ENCODE measurements around the gene MCUB. TPM values are rescaled to one million over a fixed set of nuclear protein-coding genes. Genes with fewer than 3 reads are reported as not detected.

Gene MCUB
- total RNA-seq, 1 donor from 2014 or later: 105 TPM

DNA sequence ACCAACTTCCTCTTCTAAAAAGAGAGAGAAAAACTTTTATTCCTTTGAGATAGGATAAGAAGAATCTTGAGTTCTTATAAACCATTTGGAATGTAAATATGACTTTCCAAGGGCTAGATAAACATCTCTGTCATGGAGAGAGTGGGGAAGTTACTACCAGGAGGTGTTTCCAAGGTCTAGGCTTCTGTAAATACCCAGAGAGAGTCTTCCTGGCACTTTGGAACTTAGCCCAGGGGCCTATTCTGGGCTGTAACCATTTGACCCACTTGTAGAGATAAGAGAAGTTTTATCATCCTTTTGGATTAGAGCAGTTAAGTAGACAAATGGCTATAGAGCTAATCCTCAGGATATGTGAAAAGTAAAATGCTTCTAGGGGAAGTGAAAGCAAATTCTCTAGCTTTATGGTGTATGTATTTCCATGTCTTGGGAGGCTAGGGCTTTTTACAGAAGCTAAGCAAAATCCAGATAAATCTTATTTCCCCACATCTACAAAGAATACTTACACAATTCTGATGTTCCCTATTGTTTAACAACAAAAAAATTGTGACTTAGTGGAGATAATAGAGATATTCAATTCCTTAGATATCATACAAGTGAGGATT lies 51.1 kb downstream of the MCUB start:
- no peak for DNase-seq (ENCODE audit: low read depth)
- TF ChIP-seq, protein P1, sequence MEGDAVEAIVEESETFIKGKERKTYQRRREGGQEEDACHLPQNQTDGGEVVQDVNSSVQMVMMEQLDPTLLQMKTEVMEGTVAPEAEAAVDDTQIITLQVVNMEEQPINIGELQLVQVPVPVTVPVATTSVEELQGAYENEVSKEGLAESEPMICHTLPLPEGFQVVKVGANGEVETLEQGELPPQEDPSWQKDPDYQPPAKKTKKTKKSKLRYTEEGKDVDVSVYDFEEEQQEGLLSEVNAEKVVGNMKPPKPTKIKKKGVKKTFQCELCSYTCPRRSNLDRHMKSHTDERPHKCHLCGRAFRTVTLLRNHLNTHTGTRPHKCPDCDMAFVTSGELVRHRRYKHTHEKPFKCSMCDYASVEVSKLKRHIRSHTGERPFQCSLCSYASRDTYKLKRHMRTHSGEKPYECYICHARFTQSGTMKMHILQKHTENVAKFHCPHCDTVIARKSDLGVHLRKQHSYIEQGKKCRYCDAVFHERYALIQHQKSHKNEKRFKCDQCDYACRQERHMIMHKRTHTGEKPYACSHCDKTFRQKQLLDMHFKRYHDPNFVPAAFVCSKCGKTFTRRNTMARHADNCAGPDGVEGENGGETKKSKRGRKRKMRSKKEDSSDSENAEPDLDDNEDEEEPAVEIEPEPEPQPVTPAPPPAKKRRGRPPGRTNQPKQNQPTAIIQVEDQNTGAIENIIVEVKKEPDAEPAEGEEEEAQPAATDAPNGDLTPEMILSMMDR (conservative IDR thresholded peaks at IDR 0.05; ENCODE audit: low read depth, low read length): no peak

DNA sequence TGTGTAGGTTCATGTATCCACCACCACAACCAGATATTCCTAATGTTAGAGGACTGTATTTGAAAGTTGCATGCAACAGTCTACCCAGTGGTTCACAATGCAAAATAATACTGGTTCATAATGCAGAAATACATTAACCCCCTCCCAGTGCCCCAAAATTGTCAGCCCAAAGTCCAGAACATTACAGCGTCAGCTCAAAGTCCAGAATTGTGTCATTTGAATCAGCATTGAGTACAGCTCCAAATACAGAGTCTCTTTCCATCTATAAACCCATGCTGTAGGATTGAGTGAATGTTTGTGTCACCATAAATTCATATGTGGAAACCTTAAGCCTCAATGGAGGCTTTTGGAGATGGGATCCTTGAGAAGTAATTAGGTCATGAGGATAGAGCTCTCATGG lies 54.0 kb downstream of the MCUB start:
- TF ChIP-seq, protein P1 (conservative IDR thresholded peaks at IDR 0.05; ENCODE audit: low read depth, low read length): no peak
- no peak overlapping the region for H3K4me3 ChIP-seq (ENCODE audit: low read depth, low read length)
- no peak for DNase-seq (ENCODE audit: low read depth)

More for the DNA sequence above, 51.1 kb downstream of the MCUB start:
- H3K4me3 ChIP-seq (ENCODE audit: low read depth, low read length): no peak overlapping the region

DNA sequence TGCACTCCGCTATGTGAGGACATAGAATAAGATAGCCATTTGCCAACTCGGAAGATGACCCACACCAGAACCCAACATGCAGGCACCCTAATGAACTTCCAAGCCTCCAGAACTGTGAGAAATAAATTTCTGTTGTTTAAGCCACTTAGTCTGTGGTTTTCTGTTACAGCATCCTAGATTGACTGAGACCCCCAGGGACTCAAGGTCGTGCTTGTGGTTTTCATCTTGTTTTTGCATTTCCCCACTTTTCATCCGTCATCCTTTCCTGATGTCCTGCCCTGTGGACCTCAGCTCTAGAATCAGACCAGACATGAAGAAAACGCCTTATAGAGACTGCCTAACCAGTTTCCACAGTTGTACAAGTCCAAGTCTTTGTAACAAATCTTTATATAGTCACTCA lies 54.4 kb downstream of the MCUB start:
- no peak for DNase-seq (ENCODE audit: low read depth)
- TF ChIP-seq, protein P1 (conservative IDR thresholded peaks at IDR 0.05; ENCODE audit: low read depth, low read length): no peak
- no peak overlapping the region for H3K4me3 ChIP-seq (ENCODE audit: low read depth, low read length)

DNA sequence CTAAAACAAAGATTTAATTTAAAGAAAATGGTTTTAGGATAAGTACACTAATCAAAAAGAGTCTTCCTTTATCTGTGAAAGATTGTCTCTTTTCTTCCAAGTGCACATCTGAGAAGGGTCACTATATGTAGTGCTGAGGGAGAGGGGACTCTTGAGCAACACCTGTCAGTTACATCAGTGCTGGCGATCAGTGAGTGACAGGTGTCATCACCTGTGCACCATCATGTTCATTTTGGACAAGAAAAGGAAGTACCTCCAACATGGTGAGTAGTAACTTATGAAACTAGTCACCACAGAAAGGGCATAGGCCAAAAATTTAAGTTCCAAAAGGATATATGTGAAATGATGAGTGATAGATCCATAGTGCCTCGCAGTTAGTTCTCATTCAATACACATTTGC lies 55.7 kb downstream of the MCUB start:
- no peak overlapping the region for H3K4me3 ChIP-seq (ENCODE audit: low read depth, low read length)
- DNase-seq (ENCODE audit: low read depth): no peak
- TF ChIP-seq, protein P1 (conservative IDR thresholded peaks at IDR 0.05; ENCODE audit: low read depth, low read length): no peak

DNA sequence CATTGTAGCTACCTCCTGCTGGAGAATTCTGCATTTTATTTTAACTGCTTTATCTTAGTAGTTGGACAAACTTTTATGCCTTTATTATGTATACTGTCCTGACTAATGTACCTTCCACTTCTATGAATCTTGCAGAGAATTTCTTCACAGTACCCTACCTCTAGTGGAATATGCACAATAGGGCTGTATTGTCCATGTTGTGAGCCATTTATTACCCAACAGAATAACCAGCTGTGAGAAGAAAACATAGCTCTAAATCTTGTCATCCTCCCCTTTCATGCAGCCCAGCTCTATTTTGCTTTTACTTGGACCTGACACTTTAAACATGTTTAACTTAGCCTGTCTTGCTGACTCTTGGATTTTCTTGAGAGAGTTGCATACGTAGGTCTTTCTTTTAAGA lies 56.2 kb downstream of the MCUB start:
- TF ChIP-seq, protein P1 (conservative IDR thresholded peaks at IDR 0.05; ENCODE audit: low read depth, low read length): no peak
- no peak overlapping the region for H3K4me3 ChIP-seq (ENCODE audit: low read depth, low read length)
- no peak for DNase-seq (ENCODE audit: low read depth)

- TF ChIP-seq, protein P1 (conservative IDR thresholded peaks at IDR 0.05; ENCODE audit: low read depth, low read length): no peak
- no peak overlapping the region for H3K4me3 ChIP-seq (ENCODE audit: low read depth, low read length)
- no peak for DNase-seq (ENCODE audit: low read depth)
Observed at GRCh38 chr4:109622626-109623025, 62.6 kb downstream of the MCUB start.

- TF ChIP-seq, protein P1 (conservative IDR thresholded peaks at IDR 0.05; ENCODE audit: low read depth, low read length): no peak
- H3K4me3 ChIP-seq (ENCODE audit: low read depth, low read length): no peak overlapping the region
- no peak for DNase-seq (ENCODE audit: low read depth)
Observed at GRCh38 chr4:109624536-109624935, 64.5 kb downstream of the MCUB start.

Measured in epithelial cell of proximal tubule (primary cell).